ENCODE measurements around the gene ABHD14A. TPM values are rescaled to one million over a fixed set of nuclear protein-coding genes. Genes with fewer than 3 reads are reported as not detected.

ABHD14A gene
- total and polyA plus RNA-seq, 2 experiments from 2014 or later: 17.1 to 55.1 TPM

GRCh38 chr3:52020796-52021195, 45.9 kb downstream of the ABHD14A start:
- 91% methylated on average over 7 of the region's 7 CpGs for WGBS (ENCODE audit: low lambda C conversion rate, missing lambda C conversion rate)
- Histone ChIP-seq H3K4me1 (ENCODE audit: insufficient read depth) (no peaks in the 10 kb centered on the region), H3K27me3 (no peaks in the 10 kb centered on the region), H3K9me2 (replicated peaks; ENCODE audit: insufficient read depth) (no peaks in the 10 kb centered on the region), H4K20me1 (ENCODE audit: insufficient read depth, poor library complexity, severe bottlenecking) (no peaks in the 10 kb centered on the region), H3K27ac (no peak overlapping the region), H3K4me3 (no peak overlapping the region), H3K79me2 (no peaks in the 10 kb centered on the region), H2AFZ (no peak overlapping the region), H3K4me2 (no peak overlapping the region), H3K36me3 (replicated peaks; ENCODE audit: insufficient read depth, low read depth) (no peaks in the 10 kb centered on the region), H3K9me3 (ENCODE audit: low read depth) (no peaks in the 10 kb centered on the region)
- TF ChIP-seq EZH2 (IDR thresholded peaks at IDR 0.05; ENCODE audit: borderline replicate concordance) (no peak), EZH2phosphoT487 (IDR thresholded peaks at IDR 0.05; ENCODE audit: low read depth, severe bottlenecking, unreplicated experiment) (no peak), CTCF (IDR thresholded peaks at IDR 0.05; ENCODE audit: poor library complexity) (no peak)
- no peak for DNase-seq (ENCODE audit: low spot score)

- H3K9me2 ChIP-seq (replicated peaks; ENCODE audit: insufficient read depth): no peaks in the 10 kb centered on the region
- H3K36me3 ChIP-seq (replicated peaks; ENCODE audit: insufficient read depth, low read depth): no peaks in the 10 kb centered on the region
- 73% methylated on average over 7 of the region's 10 CpGs for WGBS (ENCODE audit: low lambda C conversion rate, missing lambda C conversion rate)
- no peak overlapping the region for H2AFZ ChIP-seq
- no peak overlapping the region for H3K4me2 ChIP-seq
- H3K79me2 ChIP-seq: no peaks in the 10 kb centered on the region
- no peak overlapping the region for H3K27ac ChIP-seq
- H4K20me1 ChIP-seq (ENCODE audit: insufficient read depth, poor library complexity, severe bottlenecking): no peaks in the 10 kb centered on the region
- DNase-seq (ENCODE audit: low spot score): no peak
- no peaks in the 10 kb centered on the region for H3K9me3 ChIP-seq (ENCODE audit: low read depth)
- no peak overlapping the region for H3K4me3 ChIP-seq
- TF ChIP-seq CTCF (IDR thresholded peaks at IDR 0.05; ENCODE audit: poor library complexity) (no peak), EZH2phosphoT487 (IDR thresholded peaks at IDR 0.05; ENCODE audit: low read depth, severe bottlenecking, unreplicated experiment) (no peak), EZH2 (IDR thresholded peaks at IDR 0.05; ENCODE audit: borderline replicate concordance) (no peak)
- H3K4me1 ChIP-seq (ENCODE audit: insufficient read depth): no peaks in the 10 kb centered on the region
- H3K27me3 ChIP-seq: no peaks in the 10 kb centered on the region
Observed at GRCh38 chr3:52021489-52022268, 46.8 kb downstream of the ABHD14A start.

GRCh38 chr3:52022323-52023100, 47.6 kb downstream of the ABHD14A start:
- Histone ChIP-seq H3K4me2 (no peak overlapping the region), H3K9me3 (ENCODE audit: low read depth) (no peaks in the 10 kb centered on the region), H2AFZ (no peak overlapping the region), H3K4me1 (ENCODE audit: insufficient read depth) (no peaks in the 10 kb centered on the region), H3K4me3 (no peak overlapping the region), H3K79me2 (no peaks in the 10 kb centered on the region), H3K9me2 (replicated peaks; ENCODE audit: insufficient read depth) (no peaks in the 10 kb centered on the region), H4K20me1 (ENCODE audit: insufficient read depth, poor library complexity, severe bottlenecking) (no peaks in the 10 kb centered on the region), H3K27ac (no peak overlapping the region), H3K27me3 (no peaks in the 10 kb centered on the region), H3K36me3 (replicated peaks; ENCODE audit: insufficient read depth, low read depth) (no peaks in the 10 kb centered on the region)
- DNase-seq (ENCODE audit: low spot score): no peak
- TF ChIP-seq EZH2phosphoT487 (IDR thresholded peaks at IDR 0.05; ENCODE audit: low read depth, severe bottlenecking, unreplicated experiment): no peak
- TF ChIP-seq CTCF (IDR thresholded peaks at IDR 0.05; ENCODE audit: poor library complexity): no peak
- no peak for TF ChIP-seq EZH2 (IDR thresholded peaks at IDR 0.05; ENCODE audit: borderline replicate concordance)
- WGBS (ENCODE audit: low lambda C conversion rate, missing lambda C conversion rate): 84% methylated on average over 17 of the region's 20 CpGs

Measured in hepatocyte (in vitro differentiated cells).